Measurements from ENCODE around the gene DOK1. TPM values are rescaled to one million over a fixed set of nuclear protein-coding genes. Genes with fewer than 3 reads are reported as not detected.

DOK1 gene
- polyA plus RNA-seq, 10 donors, result 5.3 to 8.4 (median 6.4) TPM

GRCh38 chr2:74566076-74566753 lies 11.7 kb downstream of the DOK1 start:
- no peak for DNase-seq

DNA sequence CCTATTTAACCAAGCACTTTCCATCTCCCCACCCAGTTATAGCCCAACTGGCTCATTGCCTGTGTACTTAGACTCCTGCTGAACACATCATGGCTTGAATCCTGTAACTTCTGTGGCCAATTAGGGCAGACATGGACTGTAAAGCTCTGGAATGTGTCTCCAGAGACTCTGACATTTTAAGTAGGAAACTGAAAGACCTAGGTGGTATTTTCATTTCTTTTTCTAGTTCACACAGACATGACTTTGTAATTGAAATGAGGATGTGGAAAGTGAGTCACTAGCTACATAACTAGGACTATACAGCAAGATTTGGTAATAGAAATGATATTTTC lies 12.2 kb downstream of the DOK1 start:
- DNase-seq, result peak in 1 of 3 donors; percentile 95

DNA sequence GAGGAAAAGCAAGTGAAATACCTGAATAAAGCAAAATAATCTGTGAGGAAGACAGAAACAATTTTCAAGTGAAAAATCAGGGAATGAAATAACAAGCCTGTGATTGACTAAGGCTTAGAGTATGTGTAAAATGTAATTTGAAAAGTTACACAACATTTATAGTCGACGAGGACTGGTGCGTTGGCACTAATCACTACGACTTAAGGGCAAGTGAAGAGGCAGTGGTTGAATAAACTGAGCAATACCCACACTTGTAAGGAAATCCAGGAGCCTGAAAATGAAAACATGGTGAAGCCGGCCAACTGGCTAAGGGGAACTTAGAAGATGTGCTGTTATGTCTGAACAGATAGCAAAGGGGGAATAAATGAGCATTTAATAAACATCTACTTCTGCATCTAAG lies 13.4 kb downstream of the DOK1 start:
- DNase-seq, result peak in 1 of 3 donors; percentile 54

GRCh38 chr2:74569686-74570085 lies 15.2 kb downstream of the DOK1 start:
- DNase-seq, result no peak

- no peak for DNase-seq
These were observed 16.5 kb downstream of the DOK1 start for GRCh38 chr2:74571058-74571457.

GRCh38 chr2:74572178-74572925 lies 17.8 kb downstream of the DOK1 start:
- no peak for DNase-seq

DNA sequence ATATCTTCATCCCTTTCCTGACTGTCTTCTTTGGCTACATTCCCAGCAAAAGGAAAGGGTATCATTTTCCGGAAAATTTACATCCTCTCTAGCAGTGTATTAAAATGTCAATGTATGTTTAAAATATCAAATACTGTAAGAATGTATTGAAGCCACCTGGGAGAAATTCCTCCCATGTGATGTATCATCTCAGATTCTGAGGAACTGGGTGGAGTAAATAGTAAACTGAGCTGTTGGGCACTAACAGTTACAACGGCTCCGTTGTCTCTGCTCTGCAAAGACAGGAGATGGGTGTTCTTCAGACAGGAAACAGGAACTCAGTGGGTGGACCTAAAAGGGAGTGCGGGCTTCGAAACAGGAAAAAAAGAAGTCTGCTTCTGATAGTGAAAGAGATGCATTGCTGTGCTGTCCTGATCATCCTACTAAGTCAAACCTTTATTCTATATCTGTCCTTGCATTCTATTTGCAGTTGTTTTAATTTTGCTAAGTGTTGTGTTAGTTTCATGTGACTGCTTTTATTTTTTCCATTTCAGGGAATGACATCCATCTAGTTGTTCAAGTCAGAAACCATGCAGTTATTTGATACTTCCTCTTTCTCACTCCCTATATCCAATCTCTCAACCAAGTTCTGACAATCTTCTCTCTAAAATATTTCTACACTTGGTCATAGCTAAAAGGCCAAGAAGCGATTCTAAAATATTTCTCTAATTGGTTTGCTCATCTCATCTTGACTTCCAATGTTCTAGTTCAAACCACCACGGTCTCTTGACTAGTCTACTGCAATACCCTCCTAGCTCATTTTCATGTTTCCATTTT lies 19.4 kb downstream of the DOK1 start:
- peak in 2 of 3 donors; percentile 51 to 55 for DNase-seq

GRCh38 chr2:74575320-74575719 lies 20.8 kb downstream of the DOK1 start:
- DNase-seq, result no peak

GRCh38 chr2:74576211-74576862 lies 21.8 kb downstream of the DOK1 start:
- DNase-seq, result no peak

DNA sequence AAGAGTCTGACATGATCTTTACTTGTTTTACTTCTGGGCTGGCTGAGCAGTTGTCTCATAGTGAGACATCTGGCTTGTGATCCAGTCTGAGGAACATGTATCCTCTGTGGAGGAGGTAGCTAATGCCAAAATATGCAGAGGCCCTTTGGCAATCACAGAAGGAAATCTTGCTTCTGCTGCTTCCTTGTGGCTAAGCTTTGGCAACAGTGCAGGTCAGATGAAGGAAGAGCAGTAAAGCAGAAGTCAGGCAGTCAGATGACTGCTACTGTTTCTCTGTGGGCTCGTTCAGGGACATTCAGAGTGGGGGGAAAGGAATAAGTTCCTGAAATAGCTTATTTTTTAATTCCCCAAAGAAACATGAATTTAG lies 22.3 kb downstream of the DOK1 start:
- peak; percentile 60 to 79 (median 65) for DNase-seq

DNA sequence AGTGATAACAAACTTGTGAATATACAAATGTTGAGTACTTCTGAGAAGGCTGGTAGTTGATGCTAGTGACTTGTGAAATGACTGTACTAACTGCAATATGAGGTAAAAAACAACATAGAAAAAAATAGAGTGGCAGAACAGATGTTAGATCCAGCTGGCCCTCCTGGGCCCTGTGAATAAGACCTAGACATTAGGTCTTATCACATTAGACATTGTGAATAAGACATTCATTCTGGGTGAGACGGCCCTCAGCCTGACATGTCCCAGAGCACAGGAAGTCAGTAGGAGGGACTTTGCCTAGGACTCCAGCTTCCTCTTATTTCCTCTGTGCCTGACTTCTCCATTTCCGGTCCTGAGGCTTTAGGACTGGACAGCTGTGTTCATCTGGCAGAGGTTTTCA lies 22.9 kb downstream of the DOK1 start:
- peak in 1 of 3 donors; percentile 60 for DNase-seq

DNA sequence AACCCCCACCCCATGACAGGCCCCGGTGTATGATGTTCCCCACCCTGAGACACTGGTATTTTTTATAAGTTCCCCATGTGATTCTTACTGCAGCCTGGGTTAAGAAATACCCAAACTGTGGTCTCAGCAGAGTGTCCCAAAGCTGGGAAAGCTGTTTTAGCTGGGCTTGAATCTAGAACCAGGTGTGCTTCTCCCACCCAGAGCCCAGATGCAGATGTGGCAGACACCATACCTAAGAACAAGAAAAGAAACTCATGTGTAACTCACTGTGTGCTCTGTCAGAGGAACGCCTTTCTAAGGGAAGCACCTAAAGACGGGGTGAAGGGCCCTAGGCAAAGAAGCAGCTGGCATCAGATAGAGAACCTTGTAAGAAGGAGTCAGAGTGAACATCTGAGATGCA lies 23.9 kb downstream of the DOK1 start:
- no peak for DNase-seq

- no peak for DNase-seq
These were observed 26.9 kb downstream of the DOK1 start for GRCh38 chr2:74581463-74581862.

DNA sequence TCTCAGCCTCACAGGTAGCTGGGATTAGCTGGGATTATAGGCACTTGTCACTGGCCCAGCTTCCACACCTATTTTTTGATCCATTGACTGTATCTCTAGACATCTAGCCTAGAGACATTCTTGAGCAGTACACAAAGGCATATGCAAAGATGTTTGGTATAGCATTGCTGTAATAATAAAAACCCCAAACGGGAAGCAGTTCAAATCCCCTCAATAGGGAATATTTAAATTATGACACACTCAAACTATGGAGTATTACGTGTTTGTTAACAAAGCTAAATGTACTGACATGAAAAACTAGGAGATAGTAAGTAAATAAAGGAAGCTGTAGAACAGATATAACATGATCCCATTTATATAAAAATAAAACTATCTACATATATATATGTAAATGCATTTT lies 27.7 kb downstream of the DOK1 start:
- no peak for DNase-seq

DNA sequence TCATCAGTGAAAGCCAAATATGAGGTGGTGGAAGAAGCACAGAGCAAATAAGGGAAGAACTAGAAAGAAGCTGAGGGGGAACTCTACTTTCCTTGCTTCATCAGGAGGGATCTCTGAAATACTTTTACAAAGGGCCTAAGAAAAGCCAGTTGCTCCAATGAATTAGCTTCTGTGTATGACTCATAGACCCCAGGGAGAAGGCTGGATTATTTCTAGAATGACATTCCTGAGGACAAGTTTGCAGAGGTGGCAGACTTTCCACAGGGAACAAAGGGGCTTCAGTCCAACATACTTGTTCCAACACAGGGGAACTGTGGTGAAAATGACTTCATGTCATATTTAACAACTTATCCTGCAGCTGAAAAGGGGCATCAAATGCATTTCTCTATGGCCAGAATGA lies 29.0 kb downstream of the DOK1 start:
- no peak for DNase-seq

DNA sequence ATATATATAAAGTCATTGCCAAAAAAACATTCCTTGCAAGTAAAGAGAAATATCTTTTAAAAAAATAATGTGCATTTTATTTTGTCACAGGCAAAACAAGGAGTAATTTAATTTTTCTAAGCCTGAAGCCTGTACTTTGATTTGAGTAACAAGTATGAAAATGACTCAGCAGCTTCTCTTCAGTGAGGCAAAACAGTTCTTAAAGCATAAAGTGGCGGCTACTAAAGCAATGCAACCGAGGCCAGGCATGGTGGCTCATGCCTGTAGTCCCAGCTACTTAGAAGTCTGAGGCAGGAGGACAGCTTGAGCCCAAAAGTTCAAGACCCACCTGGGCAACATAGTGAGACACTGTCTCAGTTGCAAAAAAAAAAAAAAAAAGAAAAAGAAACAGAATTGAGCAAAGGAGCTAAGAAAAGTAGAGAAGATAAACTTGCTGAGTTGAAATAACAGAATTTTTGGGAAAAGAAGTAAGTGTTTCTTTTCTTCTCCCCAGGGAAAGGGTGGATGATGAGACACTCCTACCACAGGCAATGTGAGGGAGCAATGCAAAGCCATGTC lies 29.6 kb downstream of the DOK1 start:
- DNase-seq, result no peak

- peak in 1 of 3 donors; percentile 42 for DNase-seq
These were observed 31.1 kb downstream of the DOK1 start for GRCh38 chr2:74585406-74586185.

- peak; percentile 67 to 85 (median 80) for DNase-seq
These were observed 33.3 kb downstream of the DOK1 start for GRCh38 chr2:74587664-74588277.

DNA sequence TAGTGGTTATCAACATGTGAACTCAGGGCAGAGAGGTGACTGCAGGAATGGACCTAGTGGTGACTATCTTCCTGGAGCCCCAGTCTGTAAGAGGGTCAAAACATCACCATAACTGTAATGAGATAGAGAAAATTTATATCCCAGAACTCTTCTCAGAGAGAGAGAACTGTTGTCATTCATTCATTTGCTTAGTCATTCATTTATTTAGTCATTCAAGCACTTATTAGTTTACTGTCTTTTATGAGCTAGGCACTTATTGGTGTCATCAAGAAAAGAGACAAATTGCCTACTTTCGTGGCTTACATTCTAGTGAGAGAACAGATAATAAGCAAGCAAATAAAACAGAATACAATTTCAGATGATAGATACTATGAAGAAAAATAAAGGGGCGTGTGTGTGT lies 34.1 kb downstream of the DOK1 start:
- DNase-seq, result no peak
